Naive thymus-derived CD8-positive, alpha-beta T cell (primary cell): ENCODE data around the gene NTPCR. TPM values are rescaled to one million over a fixed set of nuclear protein-coding genes. Genes with fewer than 3 reads are reported as not detected.

Source experiments
- ATAC-seq, 2 donors: fragments of 150-1000 bp; cut with Tn5 transposase in 1 of 2; sonication (Bioruptor Pico), chemical (Tn5 transposase) in 1 of 2; 1 replicate in 1 of 2; 2 replicates in 1 of 2; pipeline ENCODE4 v1.10.0; 2021; ENCODE audit warnings: mild to moderate bottlenecking in 2 of 2, moderate library complexity in 2 of 2
- POLR2A ChIA-PET: fragments of 350-600 bp; sonication (Branson Sonifier 250); formaldehyde crosslinking; loops from one replicate; lab custom pipeline; 2021; ENCODE audit warnings: antibody characterized with exemption; lab: Charles Lee
- DNase-seq, 10 donors: peaks; one replicate each; pipeline versions ENCODE4 v3.0.0 to v3.0.0-alpha.2; 2020 to 2022
- H3K27ac Mint-ChIP-seq, 10 donors: one replicate each; pipeline ENCODE4 v1.8.0; 2020 to 2022; ENCODE audit warnings: mild to moderate bottlenecking in 10 of 10, mixed read lengths in 10 of 10, moderate library complexity in 4 of 10, inconsistent platforms in 1 of 10
- H3K27me3 Mint-ChIP-seq, 5 donors: one replicate each; pipeline ENCODE4 v1.8.0; 2021 to 2022; ENCODE audit warnings: mixed read lengths in 5 of 5
- H3K36me3 Mint-ChIP-seq, 3 donors: one replicate each; pipeline ENCODE4 v1.8.0; 2020 to 2022; ENCODE audit warnings: mixed read lengths in 3 of 3, mild to moderate bottlenecking in 2 of 3, inconsistent platforms in 1 of 3
- H3K4me1 Mint-ChIP-seq, 4 donors: one replicate each; pipeline ENCODE4 v1.8.0; 2021 to 2022; ENCODE audit warnings: mixed read lengths in 4 of 4
- H3K4me3 Mint-ChIP-seq, 10 donors: one replicate each; pipeline ENCODE4 v1.8.0; 2020 to 2022; ENCODE audit warnings: mild to moderate bottlenecking in 10 of 10, mixed read lengths in 10 of 10, moderate library complexity in 6 of 10, inconsistent platforms in 1 of 10
- H3K9me3 Mint-ChIP-seq, 9 donors: one replicate each; pipeline ENCODE4 v1.8.0; 2020 to 2022; ENCODE audit warnings: mixed read lengths in 9 of 9, mild to moderate bottlenecking in 3 of 9, inconsistent platforms in 1 of 9, moderate library complexity in 1 of 9
- polyA plus RNA-seq, 3 donors: library from polyadenylated mRNA; unstranded; fragments of 300-500 nt; fragmentation: Illumina TruSeq; gene quantifications; one replicate each; pipeline ENCODE4 v1.2.3, GENCODE V29; 2021
- total RNA-seq, 8 experiments: library from RNA in 2 of 8; stranded (reverse) in 2 of 8; gene quantifications; one replicate each; pipeline ENCODE4 v1.2.3 and lab custom pipeline; 2021 to 2026

NTPCR gene
- total RNA-seq, result 10 to 100 TPM; 15.1 to 16.6 TPM
- 10 to 100 TPM; 29.5 to 91.1 (median 37.6) TPM for polyA plus RNA-seq
- total RNA-seq (lab: John Stamatoyannopoulos, UW), result 14.0 to 25.7 (median 21.5) reads per million in 6 experiments

- Mint-ChIP-seq H3K27me3 (peaks cover 0 to 1% (median 0%) of the 10 kb centered on the region in 5 donors), H3K4me1 (peaks cover 28 to 50% (median 43%) of the 10 kb centered on the region in 4 donors)
Measured at GRCh38 chr1:232950197-232951176, at the start of gene NTPCR. Gene NTPCR, plus strand, starts transcription at chr1:232950611. Its CDS starts 100 bp downstream, at chr1:232950711.

GRCh38 chr1:232900818-232901217, 49.6 kb upstream of the NTPCR start:
- Mint-ChIP-seq H3K27me3 (peaks cover 0 to 1% (median 0%) of the 10 kb centered on the region in 5 donors), H3K27ac (peak overlapping the region in 1 of 10 donors; percentile 2), H3K4me3 (no peak overlapping the region), H3K4me1 (peaks cover 6 to 16% (median 11%) of the 10 kb centered on the region in 4 donors), H3K36me3 (no peaks in the 10 kb centered on the region), H3K9me3 (no peaks in the 10 kb centered on the region)
- POLR2A ChIA-PET, result interaction anchor here (0.6 kb wide), 1 partner anchor 38 kb away, joined by 8 read pairs; no protein-coding TSS in a partner anchor
- ATAC-seq (no peak), DNase-seq (no peak)

More at GRCh38 chr1:232950197-232951176, at the start of gene NTPCR:
- DNase-seq (peak; percentile 86 to 97 (median 94)), ATAC-seq (peak; percentile 76 to 83)
- POLR2A ChIA-PET, result interaction anchor here (1.0 to 2.1 kb wide), 2 partner anchors 27 to 144 kb away, joined by 3 to 9 read pairs; no protein-coding TSS in a partner anchor
- peaks cover 0 to 9% (median 7%) of the 10 kb centered on the region in 3 donors for H3K36me3 Mint-ChIP-seq
- no peaks in the 10 kb centered on the region for H3K9me3 Mint-ChIP-seq
- H3K27ac Mint-ChIP-seq, result peak within 1 kb of the TSS; percentile 72 to 98 (median 96)
- peak within 1 kb of the TSS; percentile 92 to 99 (median 97) for H3K4me3 Mint-ChIP-seq

GRCh38 chr1:232901255-232901654, 49.2 kb upstream of the NTPCR start:
- ATAC-seq (no peak), DNase-seq (no peak)
- H3K27me3 Mint-ChIP-seq, result peaks cover 0 to 2% (median 0%) of the 10 kb centered on the region in 5 donors
- H3K4me3 Mint-ChIP-seq, result no peak overlapping the region
- H3K36me3 Mint-ChIP-seq, result no peaks in the 10 kb centered on the region
- no peaks in the 10 kb centered on the region for H3K9me3 Mint-ChIP-seq
- POLR2A ChIA-PET, result no interaction called here
- peaks cover 6 to 19% (median 11%) of the 10 kb centered on the region in 4 donors for H3K4me1 Mint-ChIP-seq
- peak overlapping the region in 4 of 10 donors; percentile 2 to 53 (median 28) for H3K27ac Mint-ChIP-seq

- POLR2A ChIA-PET, result no interaction called here
- ATAC-seq, result no peak
- Mint-ChIP-seq H3K4me3 (no peak overlapping the region), H3K27ac (no peak overlapping the region), H3K36me3 (no peaks in the 10 kb centered on the region), H3K4me1 (peaks cover 6 to 22% (median 13%) of the 10 kb centered on the region in 4 donors), H3K9me3 (no peaks in the 10 kb centered on the region), H3K27me3 (peaks cover 0 to 3% (median 0%) of the 10 kb centered on the region in 5 donors)
- DNase-seq, result no peak
Measured at GRCh38 chr1:232902774-232903350, 47.5 kb upstream of the NTPCR start.

- ATAC-seq (no peak), DNase-seq (no peak)
- H3K36me3 Mint-ChIP-seq, result no peaks in the 10 kb centered on the region
- H3K27ac Mint-ChIP-seq, result no peak overlapping the region
- H3K4me3 Mint-ChIP-seq, result no peak overlapping the region
- H3K9me3 Mint-ChIP-seq, result no peaks in the 10 kb centered on the region
- peaks cover 0 to 3% (median 0%) of the 10 kb centered on the region in 5 donors for H3K27me3 Mint-ChIP-seq
- peaks cover 12 to 26% (median 20%) of the 10 kb centered on the region in 4 donors for H3K4me1 Mint-ChIP-seq
- POLR2A ChIA-PET, result no interaction called here
Measured at GRCh38 chr1:232904131-232904530, 46.3 kb upstream of the NTPCR start.

- H3K4me1 Mint-ChIP-seq, result peaks cover 17 to 30% (median 24%) of the 10 kb centered on the region in 4 donors
- no peak for ATAC-seq
- H3K36me3 Mint-ChIP-seq, result no peaks in the 10 kb centered on the region
- no peak overlapping the region for H3K4me3 Mint-ChIP-seq
- POLR2A ChIA-PET, result no interaction called here
- no peak for DNase-seq
- H3K27me3 Mint-ChIP-seq, result peaks cover 0 to 3% (median 0%) of the 10 kb centered on the region in 5 donors
- H3K9me3 Mint-ChIP-seq, result no peaks in the 10 kb centered on the region
- H3K27ac Mint-ChIP-seq, result no peak overlapping the region
Measured at GRCh38 chr1:232904566-232904965, 45.8 kb upstream of the NTPCR start.

GRCh38 chr1:232905331-232906034, 44.9 kb upstream of the NTPCR start:
- Mint-ChIP-seq H3K4me1 (peaks cover 26 to 40% (median 33%) of the 10 kb centered on the region in 4 donors), H3K27ac (no peak overlapping the region), H3K27me3 (peaks cover 0 to 3% (median 0%) of the 10 kb centered on the region in 5 donors), H3K9me3 (no peaks in the 10 kb centered on the region), H3K36me3 (no peaks in the 10 kb centered on the region), H3K4me3 (no peak overlapping the region)
- DNase-seq, result no peak
- no peak for ATAC-seq
- POLR2A ChIA-PET, result no interaction called here

- ATAC-seq (no peak), DNase-seq (no peak)
- H3K4me3 Mint-ChIP-seq, result no peak overlapping the region
- peaks cover 0 to 3% (median 0%) of the 10 kb centered on the region in 5 donors for H3K27me3 Mint-ChIP-seq
- H3K4me1 Mint-ChIP-seq, result peaks cover 30 to 43% (median 41%) of the 10 kb centered on the region in 4 donors
- H3K36me3 Mint-ChIP-seq, result no peaks in the 10 kb centered on the region
- POLR2A ChIA-PET, result no interaction called here
- H3K9me3 Mint-ChIP-seq, result no peaks in the 10 kb centered on the region
- no peak overlapping the region for H3K27ac Mint-ChIP-seq
Measured at GRCh38 chr1:232906441-232906840, 44.0 kb upstream of the NTPCR start.

GRCh38 chr1:232908831-232909230, 41.6 kb upstream of the NTPCR start:
- no peak overlapping the region for H3K4me3 Mint-ChIP-seq
- H3K27me3 Mint-ChIP-seq, result peaks cover 0 to 3% (median 1%) of the 10 kb centered on the region in 5 donors
- ATAC-seq (no peak), DNase-seq (no peak)
- H3K4me1 Mint-ChIP-seq, result peaks cover 30 to 43% (median 41%) of the 10 kb centered on the region in 4 donors
- no peaks in the 10 kb centered on the region for H3K9me3 Mint-ChIP-seq
- H3K27ac Mint-ChIP-seq, result peak overlapping the region in 3 of 10 donors; percentile 33 to 77 (median 63)
- POLR2A ChIA-PET, result no interaction called here
- H3K36me3 Mint-ChIP-seq, result no peaks in the 10 kb centered on the region

GRCh38 chr1:232909752-232910151, 40.7 kb upstream of the NTPCR start:
- POLR2A ChIA-PET, result no interaction called here
- Mint-ChIP-seq H3K9me3 (no peaks in the 10 kb centered on the region), H3K4me1 (peaks cover 30 to 41% (median 40%) of the 10 kb centered on the region in 4 donors), H3K36me3 (no peaks in the 10 kb centered on the region), H3K4me3 (peak overlapping the region in 7 of 10 donors; percentile 5 to 51 (median 34)), H3K27me3 (peaks cover 0 to 5% (median 1%) of the 10 kb centered on the region in 5 donors), H3K27ac (peak overlapping the region in 2 of 10 donors; percentile 2 to 77)
- ATAC-seq, result no peak
- DNase-seq, result peak in 1 of 10 donors; percentile 24

- POLR2A ChIA-PET, result no interaction called here
- Mint-ChIP-seq H3K4me1 (peaks cover 26 to 36% (median 35%) of the 10 kb centered on the region in 4 donors), H3K27ac (no peak overlapping the region), H3K36me3 (no peaks in the 10 kb centered on the region), H3K9me3 (no peaks in the 10 kb centered on the region), H3K27me3 (peaks cover 0 to 5% (median 0%) of the 10 kb centered on the region in 5 donors), H3K4me3 (peak overlapping the region in 1 of 10 donors; percentile 20)
- DNase-seq, result no peak
- no peak for ATAC-seq
Measured at GRCh38 chr1:232911027-232911599, 39.3 kb upstream of the NTPCR start.
